HG03558 (cell line): ENCODE measurements around the gene ATP5F1C.
"Not testable (repeated sequence)": the region's sequence is repeated elsewhere in the genome, so short reads cannot be mapped to it uniquely, and the experiment has no call there.

ENCODE experiments used
- ATAC-seq: cut with Tn5 transposase; IDR thresholded peaks from one replicate; pipeline ENCODE4 v1.9.1; 2021; ENCODE audit warnings: moderate number of reproducible peaks; ENCODE audit not compliant: unreplicated experiment; ENCODE audit errors: extremely low read depth

Gene ATP5F1C

GRCh38 chr10:7787857-7788638 lies at the start of gene ATP5F1C, which contains the start of gene KIN:
TSS of gene ATP5F1C (plus strand) at chr10:7788177. CDS start at chr10:7788208, 31 bp downstream.
TSS of gene KIN (minus strand) at chr10:7787993. CDS start at chr10:7787933, 60 bp downstream.
- peak; percentile 86 for ATAC-seq

DNA sequence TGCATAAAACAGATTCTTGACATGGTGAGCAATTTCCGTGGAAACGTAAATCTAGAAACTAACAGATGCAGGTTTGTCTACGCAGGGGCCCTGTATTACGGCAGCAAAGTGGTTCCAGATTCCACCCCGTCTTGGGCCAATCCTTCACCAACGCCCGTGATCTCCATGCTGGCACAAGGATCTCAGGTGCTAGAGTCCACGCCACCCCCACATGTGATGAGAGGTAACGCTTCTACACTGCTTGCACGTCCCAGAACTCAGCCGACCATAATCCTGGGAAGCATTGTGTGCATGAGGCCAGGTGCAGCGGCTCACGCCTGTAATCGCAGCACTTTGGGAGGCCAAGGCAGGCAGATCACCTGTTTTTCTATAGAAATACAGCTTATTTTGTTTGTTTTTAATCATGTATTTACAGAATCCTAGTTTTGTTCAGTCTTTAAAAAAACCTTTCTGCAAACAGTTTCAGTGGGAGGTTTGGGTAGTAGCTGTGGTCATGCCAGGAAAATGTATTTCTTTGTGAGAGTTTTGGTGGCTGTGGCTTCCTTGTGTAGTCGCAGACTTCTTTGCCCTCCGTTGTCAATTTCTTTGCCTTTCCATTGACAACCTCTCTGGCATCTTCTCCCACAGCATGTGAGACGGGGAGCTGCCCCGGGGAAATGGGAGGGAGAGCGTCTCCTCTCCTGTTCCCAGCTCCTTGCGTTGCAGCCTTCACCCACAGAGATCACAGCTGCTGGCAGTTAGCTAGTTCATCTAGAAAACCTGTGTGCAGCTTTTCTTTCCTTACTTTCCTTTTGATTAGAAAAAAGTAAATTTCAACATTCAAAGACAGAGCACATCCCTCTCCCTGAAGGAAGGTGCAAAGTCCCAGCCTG lies 49.2 kb upstream of the ATP5F1C start:
- no peak for ATAC-seq

DNA sequence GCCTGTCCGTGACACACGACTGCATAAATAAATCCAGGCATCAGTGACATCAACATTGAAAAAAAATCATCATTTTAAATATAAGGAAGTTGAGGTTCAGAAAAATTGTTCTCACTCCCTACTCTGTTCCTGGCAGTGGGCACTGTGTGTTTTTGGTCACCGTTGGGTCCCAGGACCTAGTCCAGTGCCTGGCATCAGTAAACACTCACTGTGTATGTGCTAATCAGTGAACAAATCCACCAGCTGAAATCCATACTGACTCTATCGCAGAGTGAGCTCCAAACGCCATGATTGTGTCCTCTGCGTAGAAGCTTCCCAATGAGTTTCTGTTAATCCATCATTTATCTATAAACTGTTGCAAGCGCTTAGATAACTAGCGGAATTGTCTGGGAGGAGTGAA lies 43.7 kb upstream of the ATP5F1C start:
- no peak for ATAC-seq

DNA sequence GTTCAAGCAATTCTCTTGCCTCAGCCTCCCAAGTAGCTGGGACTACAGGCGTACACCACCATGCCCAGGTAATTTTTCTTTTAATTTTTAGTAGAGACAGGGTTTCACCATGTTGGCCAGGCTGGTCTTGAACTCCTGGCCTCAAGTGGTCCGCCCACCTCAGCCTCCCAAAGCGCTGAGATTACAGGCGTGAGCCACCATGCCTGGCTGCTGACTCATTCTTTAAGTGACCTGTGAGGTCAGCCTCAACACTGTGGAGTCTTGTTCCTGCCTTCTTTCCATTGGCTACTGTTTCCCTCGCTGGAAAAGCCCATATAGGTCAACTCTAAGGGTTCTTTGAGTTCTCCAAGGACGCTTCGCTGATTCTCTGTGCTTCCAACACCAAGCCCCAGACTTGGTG lies 39.3 kb upstream of the ATP5F1C start:
- ATAC-seq: not testable (repeated sequence)

- ATAC-seq: no peak
Measured at GRCh38 chr10:7750222-7750621, 37.8 kb upstream of the ATP5F1C start.

DNA sequence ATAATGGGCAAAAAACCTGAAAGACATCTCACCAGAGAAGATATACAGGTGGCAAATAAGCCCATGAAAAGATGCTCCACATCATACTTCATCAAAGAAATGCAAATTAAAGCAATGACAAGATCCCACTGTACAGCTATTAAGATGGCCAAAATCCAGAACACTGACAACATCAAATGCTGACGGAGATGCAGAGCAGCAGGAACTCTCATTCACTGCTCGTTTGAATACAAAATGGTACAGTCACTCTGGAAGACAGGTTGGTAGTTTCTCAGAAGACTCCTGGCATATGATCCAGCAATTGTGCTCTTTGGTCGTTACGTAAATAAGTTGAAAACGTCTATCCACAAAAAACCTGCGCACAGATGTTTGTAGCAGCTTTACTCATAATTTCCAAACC lies 35.7 kb upstream of the ATP5F1C start:
- ATAC-seq: no peak

GRCh38 chr10:7755103-7755502 lies 32.9 kb upstream of the ATP5F1C start:
- no peak for ATAC-seq

DNA sequence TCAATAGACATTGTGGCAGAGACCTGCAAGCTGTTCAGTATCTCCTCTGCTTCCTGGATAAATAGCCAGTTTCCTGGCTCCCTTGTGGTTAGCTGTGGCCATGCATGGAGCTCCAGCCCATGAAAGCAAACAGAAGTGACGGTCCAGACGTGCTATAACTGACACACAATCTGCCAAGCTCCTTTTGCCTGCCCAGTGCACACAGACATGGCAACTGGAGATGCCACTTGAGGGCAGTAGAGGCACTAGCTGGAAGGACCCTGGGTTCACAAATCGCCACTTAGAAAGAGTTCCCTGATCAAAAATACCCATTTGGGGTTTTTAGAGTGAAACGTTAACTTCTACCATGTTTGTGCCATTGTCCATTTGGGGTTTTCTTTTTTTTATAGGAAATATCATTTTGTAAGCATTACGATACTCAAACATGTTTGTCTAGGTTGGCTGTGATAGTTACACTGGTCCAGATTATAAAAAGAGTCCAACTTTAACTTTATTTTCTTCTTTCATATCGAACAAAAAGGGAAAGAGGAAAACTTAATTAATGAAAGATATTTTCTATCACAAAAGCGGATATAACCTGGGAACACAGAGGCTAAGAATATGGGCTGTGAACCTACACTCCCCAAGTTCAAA lies 31.5 kb upstream of the ATP5F1C start:
- ATAC-seq: no peak

DNA sequence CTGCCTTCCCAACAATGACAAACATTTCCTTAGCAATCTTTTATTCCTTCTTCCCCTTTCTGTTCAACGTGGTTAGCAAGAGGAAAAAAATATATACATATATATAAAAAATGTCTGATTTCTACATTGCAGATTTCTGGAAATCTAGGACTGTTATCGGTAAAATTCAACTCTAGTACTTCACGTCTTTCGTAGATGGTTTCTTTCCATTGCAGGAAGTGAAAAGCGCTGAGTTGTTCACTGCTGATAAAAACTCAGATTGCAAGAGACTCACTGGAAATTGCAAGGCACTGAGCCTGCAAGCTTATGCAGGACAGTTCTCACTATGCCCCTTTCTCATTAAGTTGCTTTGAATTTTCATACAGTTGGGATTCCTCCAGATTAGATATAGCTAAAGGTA lies 24.0 kb upstream of the ATP5F1C start:
- ATAC-seq: no peak

DNA sequence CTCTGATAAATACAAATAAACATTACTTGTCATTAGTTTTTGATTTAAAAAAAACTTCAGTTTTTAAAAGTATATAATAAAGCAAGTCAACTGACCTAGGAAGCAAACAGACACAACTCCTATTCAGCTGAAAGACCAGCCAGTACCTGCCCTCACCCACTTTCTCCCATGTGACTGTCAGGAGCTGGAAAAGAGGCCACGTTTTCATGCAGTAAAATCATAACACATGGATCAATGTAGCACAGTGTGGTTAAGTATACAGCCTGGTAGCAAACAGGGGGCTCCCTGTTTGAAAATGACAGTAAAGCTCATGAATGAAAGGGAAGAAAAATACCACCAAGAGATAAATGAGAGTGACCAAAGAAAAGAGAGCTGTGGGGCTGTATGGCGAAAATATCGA lies 21.7 kb upstream of the ATP5F1C start:
- no peak for ATAC-seq

DNA sequence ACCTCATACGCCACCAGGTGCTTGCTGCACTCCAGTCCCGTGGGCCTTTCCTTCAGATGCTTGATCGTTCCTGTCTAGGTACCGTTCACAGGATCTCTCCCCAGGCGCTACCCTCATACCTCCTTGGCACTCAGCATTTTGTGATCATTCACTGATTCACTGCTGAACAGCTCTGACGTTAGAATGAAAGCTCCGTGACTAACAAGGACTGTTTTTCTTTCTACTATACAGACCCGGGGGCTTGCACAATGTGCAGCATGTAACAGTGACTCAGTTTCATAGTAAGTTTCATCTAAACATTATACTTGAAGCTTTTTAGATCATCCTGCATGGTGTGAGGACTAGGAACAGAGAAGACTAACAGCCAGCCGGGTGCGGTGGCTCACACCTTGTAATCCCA lies 20.8 kb upstream of the ATP5F1C start:
- ATAC-seq: no peak

- no peak for ATAC-seq
Measured at GRCh38 chr10:7768417-7768816, 19.6 kb upstream of the ATP5F1C start.

- ATAC-seq: no peak
Measured at GRCh38 chr10:7773845-7774801, 13.9 kb upstream of the ATP5F1C start.

DNA sequence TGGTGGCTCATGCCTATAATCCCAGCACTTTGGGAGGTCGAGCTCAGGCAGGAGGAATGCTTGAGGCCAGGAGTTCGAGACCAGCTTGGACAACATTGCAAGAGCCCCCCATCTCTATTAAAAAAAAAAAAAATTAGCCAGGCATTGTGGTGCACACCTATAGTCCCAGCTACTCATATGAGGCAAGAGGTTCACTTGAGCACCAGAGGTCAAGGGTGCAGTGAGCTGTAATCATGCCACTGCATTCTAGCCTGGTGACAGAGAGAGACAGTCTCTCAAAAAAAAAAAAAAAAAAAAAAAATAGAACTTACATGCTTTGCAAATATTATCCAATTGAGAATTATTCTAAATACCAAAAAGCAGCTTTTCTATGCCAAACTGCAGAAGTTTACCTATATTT lies 11.2 kb upstream of the ATP5F1C start:
- ATAC-seq: no peak

GRCh38 chr10:7782194-7782593 lies 5.8 kb upstream of the ATP5F1C start:
- ATAC-seq: not testable (repeated sequence)

GRCh38 chr10:7786430-7786829 lies 1.5 kb upstream of the ATP5F1C start:
- no peak for ATAC-seq

DNA sequence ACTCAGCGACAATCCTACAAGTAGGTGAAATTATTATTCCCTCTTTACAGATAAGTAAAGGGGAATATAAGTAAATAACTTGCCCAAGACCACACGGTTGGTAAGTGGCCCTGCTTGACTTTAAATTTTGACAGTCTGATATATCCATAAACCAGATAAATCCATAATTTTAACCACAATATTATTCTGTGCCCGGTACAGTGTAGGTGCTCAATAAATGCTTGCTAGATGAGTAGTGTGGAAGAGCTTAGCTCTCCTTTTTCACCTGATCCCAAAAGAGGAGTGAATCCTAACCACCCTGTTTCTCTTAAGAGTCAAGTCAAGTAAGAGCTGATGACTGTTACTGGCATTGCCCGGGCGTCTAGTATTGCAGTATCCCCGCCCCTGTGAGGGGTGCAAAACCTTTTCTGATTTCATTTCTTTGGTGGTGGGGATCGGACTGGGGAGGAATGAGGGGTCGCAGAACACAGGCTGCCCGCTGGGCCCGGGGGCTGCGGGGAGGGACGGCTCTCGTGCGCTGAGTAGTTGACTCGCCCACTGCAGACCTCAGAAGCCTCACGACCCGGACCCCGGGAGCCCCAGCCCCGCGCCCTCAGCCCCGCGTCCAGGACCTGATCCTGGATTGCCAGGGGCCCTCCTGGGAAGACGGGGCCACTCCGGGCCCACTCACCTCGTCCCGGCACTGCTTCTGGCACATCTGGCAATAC lies 674 bp upstream of the ATP5F1C start:
- ATAC-seq: peak; percentile 1

DNA sequence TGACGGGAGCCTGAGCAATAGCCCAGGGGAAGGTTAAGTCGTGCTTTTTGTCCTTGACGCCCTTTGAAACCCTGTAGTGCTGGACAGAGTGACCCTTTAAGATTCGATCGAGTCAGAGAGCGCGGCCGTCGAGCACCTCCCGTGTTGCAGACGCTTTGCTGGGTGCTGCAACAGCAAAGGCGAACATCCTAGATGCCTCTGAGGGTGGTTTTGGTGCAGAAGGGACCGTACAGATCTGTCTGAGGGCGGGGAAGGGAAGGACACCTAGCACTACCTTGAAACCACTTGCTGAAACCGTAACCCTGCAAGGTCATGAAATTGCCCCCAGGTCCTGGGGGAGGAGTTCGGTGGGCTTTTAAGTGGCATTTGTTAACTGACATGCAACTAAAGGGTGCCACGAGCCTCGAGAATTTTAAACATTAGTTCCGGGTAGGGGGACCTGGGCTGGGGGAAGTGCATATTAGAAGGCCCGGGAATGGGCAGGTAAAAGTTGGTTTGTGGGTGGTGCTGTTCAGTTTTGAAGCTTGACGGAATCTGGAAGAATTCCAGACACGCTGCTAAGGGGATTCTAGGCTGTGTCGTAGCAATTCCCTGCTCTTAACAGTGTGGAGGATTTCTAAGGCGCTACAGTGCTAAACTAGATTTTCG lies 786 bp downstream of the ATP5F1C start:
- ATAC-seq: peak; percentile 5

DNA sequence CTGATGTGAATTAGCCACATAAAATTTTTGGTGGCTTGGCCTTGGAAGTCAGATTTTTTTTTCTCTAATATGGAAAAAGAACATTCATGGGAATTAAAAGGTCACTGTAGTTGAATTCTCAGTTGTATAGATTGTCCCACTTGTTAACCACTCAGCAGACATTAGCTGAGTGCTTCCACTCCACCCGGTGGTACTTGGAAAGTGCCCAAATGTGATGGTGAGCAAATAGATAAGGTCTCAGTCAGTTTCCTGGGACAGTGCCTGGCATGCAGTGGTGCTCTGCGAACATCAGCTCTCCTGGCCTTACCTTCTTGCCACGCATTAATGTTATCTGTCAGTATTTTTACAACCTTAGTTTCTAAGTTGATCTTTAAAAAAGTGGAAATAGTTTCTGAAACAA lies 1.4 kb downstream of the ATP5F1C start:
- no peak for ATAC-seq
